GM23338 (cell line): ENCODE results near the gene GIGYF2. TPM values are rescaled to one million over a fixed set of nuclear protein-coding genes. Genes with fewer than 3 reads are reported as not detected.

Source experiments
- ATAC-seq: fragments of 200-7000 bp; cut with Tn5 transposase; 3 replicates; pipeline ENCODE4 v1.9.1; 2020
- DNase-seq: peaks from one replicate; pipeline ENCODE4 v3.0.0-alpha.2; 2015; ENCODE audit warnings: low spot score
- H2AFZ ChIP-seq: fragments of 200-600 bp; sonication (generic); 2 replicates; pipeline ENCODE4 v1.8.0; 2016; ENCODE audit warnings: antibody characterized with exemption, mild to moderate bottlenecking, moderate library complexity
- H3F3A ChIP-seq: fragments of 200-600 bp; sonication (generic); replicated peaks from 2 replicates; pipeline ENCODE4 v1.8.0; 2017; ENCODE audit warnings: antibody characterized with exemption, mixed run types, low read depth
- H3K27ac ChIP-seq: fragments of 200-600 bp; sonication (generic); 2 replicates; pipeline ENCODE4 v1.6.1; 2016; ENCODE audit warnings: low read depth
- H3K27me3 ChIP-seq: fragments of 200-600 bp; sonication (generic); 2 replicates; pipeline ENCODE4 v1.8.0; 2016; ENCODE audit warnings: mild to moderate bottlenecking, mixed run types, moderate library complexity; ENCODE audit not compliant: insufficient read depth
- H3K36me3 ChIP-seq: fragments of 200-600 bp; sonication (generic); 2 replicates; pipeline ENCODE4 v1.8.0; 2016; ENCODE audit warnings: mild to moderate bottlenecking; ENCODE audit not compliant: insufficient read depth
- H3K4me1 ChIP-seq: fragments of 200-600 bp; sonication (generic); 2 replicates; pipeline ENCODE4 v1.8.0; 2016; ENCODE audit warnings: mild to moderate bottlenecking, moderate library complexity; ENCODE audit not compliant: insufficient read depth
- H3K4me2 ChIP-seq: fragments of 200-600 bp; sonication (generic); 2 replicates; pipeline ENCODE4 v1.7.1; 2017; ENCODE audit warnings: mixed run types
- H3K4me3 ChIP-seq: fragments of 200-600 bp; sonication (generic); 2 replicates; pipeline ENCODE4 v1.6.1; 2016; ENCODE audit warnings: mixed run types
- H3K79me2 ChIP-seq: fragments of 200-600 bp; sonication (generic); replicated peaks from 2 replicates; pipeline ENCODE4 v1.8.0; 2017; ENCODE audit warnings: mild to moderate bottlenecking; ENCODE audit not compliant: insufficient read depth
- H3K9me2 ChIP-seq: fragments of 200-600 bp; sonication (generic); 2 replicates; pipeline ENCODE4 v1.8.0; 2017; ENCODE audit not compliant: insufficient read depth
- H4K20me1 ChIP-seq: fragments of 200-600 bp; sonication (generic); replicated peaks from 2 replicates; pipeline ENCODE4 v1.8.0; 2017; ENCODE audit warnings: mild to moderate bottlenecking; ENCODE audit not compliant: insufficient read depth
- H3K27ac Mint-ChIP-seq: 2 replicates; pipeline ENCODE4 v1.8.0; 2020; ENCODE audit warnings: inconsistent platforms, mild to moderate bottlenecking, moderate library complexity, mixed read lengths
- H3K27me3 Mint-ChIP-seq: 3 replicates; pipeline ENCODE4 v1.8.0; 2022; ENCODE audit warnings: low read depth, mild to moderate bottlenecking, moderate library complexity, mixed read lengths, inconsistent platforms; ENCODE audit not compliant: insufficient read depth, poor library complexity
- H3K36me3 Mint-ChIP-seq: 3 replicates; pipeline ENCODE4 v1.8.0; 2021; ENCODE audit warnings: low read depth, mild to moderate bottlenecking, inconsistent platforms, moderate library complexity, mixed read lengths
- H3K4me1 Mint-ChIP-seq: 3 replicates; pipeline ENCODE4 v1.8.0; 2020; ENCODE audit warnings: mild to moderate bottlenecking, inconsistent platforms, mixed read lengths
- H3K4me3 Mint-ChIP-seq: 3 replicates; pipeline ENCODE4 v1.8.0; 2021; ENCODE audit warnings: moderate library complexity, mild to moderate bottlenecking, inconsistent platforms, mixed read lengths
- H3K9me3 Mint-ChIP-seq: 3 replicates; pipeline ENCODE4 v1.8.0; 2020; ENCODE audit warnings: moderate library complexity, mild to moderate bottlenecking, inconsistent platforms, mixed read lengths
- CREB1 ChIP-seq: fragments of 250-450 bp; sonication (Bioruptor Pico); IDR thresholded peaks from 2 replicates; pipeline ENCODE4 v1.5.0; 2020; ENCODE audit warnings: low read depth, mild to moderate bottlenecking, moderate library complexity
- CTCF ChIP-seq, 2 experiments: fragments of 200-600 bp in 1 of 2; sonication (generic) in 1 of 2; conservative IDR thresholded peaks; 2 replicates each; pipeline versions ENCODE4 v1.5.1 to v1.6.1; 2016 to 2017; ENCODE audit warnings: antibody characterized with exemption in 2 of 2, low read depth in 2 of 2, mild to moderate bottlenecking in 2 of 2, moderate library complexity in 1 of 2
- ETS1 ChIP-seq: IDR thresholded peaks from 2 replicates; pipeline ENCODE4 v1.6.1; 2016; ENCODE audit warnings: antibody characterized with exemption
- EZH2 ChIP-seq: fragments of 200-600 bp; sonication (generic); IDR thresholded peaks from one replicate; pipeline ENCODE4 v1.8.0; 2017; ENCODE audit warnings: antibody characterized with exemption, mild to moderate bottlenecking, low read depth; ENCODE audit not compliant: unreplicated experiment
- EZH2phosphoT487 ChIP-seq: fragments of 200-600 bp; sonication (generic); IDR thresholded peaks from one replicate; pipeline ENCODE4 v1.8.1; 2018; ENCODE audit warnings: antibody characterized with exemption; ENCODE audit not compliant: unreplicated experiment
- NANOG ChIP-seq: IDR thresholded peaks from 2 replicates; pipeline ENCODE4 v1.6.1; 2016; ENCODE audit warnings: antibody characterized with exemption, borderline replicate concordance
- POLR2AphosphoS5 ChIP-seq: IDR thresholded peaks from 2 replicates; pipeline ENCODE4 v1.6.1; 2016; ENCODE audit warnings: antibody characterized with exemption, low read depth
- ZNF114 ChIP-seq: fragments of 250-450 bp; sonication (Bioruptor Pico); IDR thresholded peaks from 2 replicates; pipeline ENCODE4 v1.5.0; 2020; ENCODE audit warnings: mild to moderate bottlenecking, moderate library complexity
- ZNF331 ChIP-seq: fragments of 250-450 bp; sonication (Bioruptor Pico); IDR thresholded peaks from 2 replicates; pipeline ENCODE4 v1.5.0; 2020; ENCODE audit warnings: low read depth, mild to moderate bottlenecking, moderate library complexity
- ZNF462 ChIP-seq: fragments of 250-450 bp; sonication (Bioruptor Pico); IDR thresholded peaks from 2 replicates; pipeline ENCODE4 v1.5.0; 2020; ENCODE audit warnings: mild to moderate bottlenecking, moderate library complexity
- polyA plus RNA-seq: library from polyadenylated mRNA; unstranded; fragments of >200 nt; fragmentation: Nextera tagmentation; extraction: Ambion mirVana; gene quantifications from 2 replicates; pipeline ENCODE4 v1.2.1, GENCODE V29; 2016
- total RNA-seq: library from RNA; depleted of rRNA; stranded (reverse); fragments of >200 nt; shearing (Covaris generic); gene quantifications from 2 replicates; pipeline ENCODE4 v1.2.3, GENCODE V29; 2014

Gene GIGYF2
- total and polyA plus RNA-seq, 2 experiments from 2014 or later, result 48.9 to 104 TPM

GRCh38 chr2:232779465-232779864, 82.3 kb downstream of the GIGYF2 start (continued):
- TF ChIP-seq ETS1, result no peak
- no peak for TF ChIP-seq ZNF114 (CRISPR knock-in tag)
- no peak for TF ChIP-seq ZNF331
- TF ChIP-seq CTCF (conservative IDR thresholded peaks at IDR 0.05; ENCODE audit: low read depth in 2 of 2), result no peak

- H3K27me3 ChIP-seq, result no peaks in the 10 kb centered on the region
- DNase-seq, result no peak
- no peak for TF ChIP-seq ZNF331
- TF ChIP-seq POLR2AphosphoS5, result no peak
- no peak for TF ChIP-seq EZH2phosphoT487
- TF ChIP-seq ZNF114 (CRISPR knock-in tag), result no peak
- no peak for TF ChIP-seq NANOG
- TF ChIP-seq ZNF462 (CRISPR knock-in tag), result no peak
- TF ChIP-seq EZH2, result no peak
- no peak for TF ChIP-seq CREB1 (CRISPR knock-in tag)
- no peak for TF ChIP-seq CTCF (conservative IDR thresholded peaks at IDR 0.05; ENCODE audit: low read depth in 2 of 2)
Measured at GRCh38 chr2:232779934-232780333, 82.8 kb downstream of the GIGYF2 start.

More at GRCh38 chr2:232779934-232780333, 82.8 kb downstream of the GIGYF2 start:
- no peaks in the 10 kb centered on the region; the same call in 2 of the 3 replicates for H3K36me3 Mint-ChIP-seq
- no peak overlapping the region for H3K27ac Mint-ChIP-seq
- H3K4me3 Mint-ChIP-seq, result no peak overlapping the region
- ATAC-seq, result no peak
- Histone ChIP-seq H3F3A (no peaks in the 10 kb centered on the region), H3K79me2 (no peaks in the 10 kb centered on the region), H3K4me2 (no peak overlapping the region), H3K36me3 (no peaks in the 10 kb centered on the region), H4K20me1 (no peaks in the 10 kb centered on the region), H3K9me2 (no peaks in the 10 kb centered on the region), H3K4me1 (0 out of 2 replicates have a peak, but pooled peaks cover 3% of the 10 kb centered on the region), H3K4me3 (no peak overlapping the region), H2AFZ (no peak overlapping the region), H3K27ac (no peak overlapping the region)
- H3K4me1 Mint-ChIP-seq, result peaks cover 7% of the 10 kb centered on the region; the same call in 2 of the 3 replicates
- H3K27me3 Mint-ChIP-seq, result peaks cover 3% of the 10 kb centered on the region
- H3K9me3 Mint-ChIP-seq, result no peaks in the 10 kb centered on the region; the same call in 2 of the 3 replicates
